SK-N-SH treated with all-trans-retinoic acid at 6 μM for 48 hours (cell line): ENCODE measurements around the gene FAM83E.

Experiments used
- ARNTL ChIP-seq: fragments of 450-650 bp; formaldehyde crosslinking; IDR thresholded peaks from 2 replicates; pipeline ENCODE4 v1.5.0; 2020; ENCODE audit warnings: low read depth, mild to moderate bottlenecking, moderate library complexity, borderline replicate concordance
- BACH2 ChIP-seq: fragments of 250-450 bp; sonication (Bioruptor Pico); IDR thresholded peaks from 2 replicates; pipeline ENCODE4 v1.9.0; 2021; ENCODE audit warnings: mild to moderate bottlenecking, borderline replicate concordance
- ESRRG ChIP-seq: fragments of 250-450 bp; sonication (Bioruptor Pico); IDR thresholded peaks from 2 replicates; pipeline ENCODE4 v1.6.1; 2021; ENCODE audit warnings: mild to moderate bottlenecking
- ISL1 ChIP-seq: fragments of 250-450 bp; sonication (Bioruptor Pico); IDR thresholded peaks from 2 replicates; pipeline ENCODE4 v2.1.2; 2022; ENCODE audit warnings: mild to moderate bottlenecking, moderate library complexity
- PATZ1 ChIP-seq: fragments of 250-450 bp; sonication (Bioruptor Pico); IDR thresholded peaks from 2 replicates; pipeline ENCODE4 v1.8.0; 2020; ENCODE audit warnings: mild to moderate bottlenecking, moderate library complexity, borderline replicate concordance
- TCF4 ChIP-seq: fragments of 250-450 bp; sonication (Bioruptor Pico); IDR thresholded peaks from 2 replicates; pipeline ENCODE4 v1.8.0; 2021; ENCODE audit warnings: mild to moderate bottlenecking, moderate library complexity, borderline replicate concordance
- TSHZ2 ChIP-seq: fragments of 250-450 bp; sonication (Bioruptor Pico); IDR thresholded peaks from 2 replicates; pipeline ENCODE4 v1.5.0; 2020; ENCODE audit warnings: mild to moderate bottlenecking, moderate library complexity
- ZC3H10 ChIP-seq: fragments of 250-450 bp; sonication (Bioruptor Pico); IDR thresholded peaks from 2 replicates; pipeline ENCODE4 v1.5.1; 2021; ENCODE audit warnings: mild to moderate bottlenecking, moderate library complexity

DNA sequence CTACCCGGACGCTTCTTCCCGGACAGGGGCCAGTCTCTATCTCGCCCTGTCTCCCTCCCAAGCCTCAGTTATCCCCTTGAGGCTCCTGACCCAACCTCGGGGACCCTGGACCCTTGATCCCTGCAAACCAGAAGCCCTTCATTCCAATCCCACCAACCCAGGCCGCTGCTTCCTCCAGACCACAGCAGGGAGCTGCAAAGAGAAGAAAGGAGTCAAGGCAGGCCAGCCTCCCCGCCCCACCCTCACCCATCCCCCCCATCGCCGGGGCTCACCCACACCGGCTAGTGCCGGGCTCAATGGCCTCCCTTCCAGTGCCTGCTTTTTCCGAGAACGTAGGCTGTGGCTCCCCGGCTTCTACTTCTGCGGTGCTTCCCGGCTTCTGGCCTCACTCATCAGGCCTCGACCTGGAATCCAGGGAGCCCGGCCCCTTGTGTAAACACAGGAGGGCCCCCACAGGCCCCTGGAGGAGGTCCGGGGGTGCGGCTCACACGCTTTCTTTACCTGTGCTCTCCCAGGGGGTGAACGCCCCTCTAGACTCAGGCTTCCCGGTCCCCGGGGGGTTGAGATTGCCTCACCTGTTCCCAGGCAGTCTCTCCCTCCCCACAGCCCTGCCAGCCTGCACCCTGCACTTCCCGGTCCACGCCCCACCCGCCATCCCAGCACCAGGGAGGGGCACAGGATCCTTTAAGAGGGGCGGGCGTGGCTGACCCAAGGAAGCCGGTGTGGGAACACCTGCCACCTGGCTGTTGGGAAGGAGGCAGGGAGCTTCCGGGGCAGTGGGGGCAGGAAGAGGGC is at the start of gene FAM83E:
- TF ChIP-seq TCF4 (0 out of 2 replicates have a peak, but pooled peaks have one; percentile 12), PATZ1 (CRISPR knock-in tag) (no peak), TSHZ2 (CRISPR knock-in tag) (no peak), ARNTL (CRISPR knock-in tag) (no peak), ZC3H10 (CRISPR knock-in tag) (no peak), ISL1 (CRISPR knock-in tag) (no peak), ESRRG (peak; percentile 74; the same call in 1 of the 2 replicates), BACH2 (CRISPR knock-in tag) (no peak)
